Activated T-helper 9 cell treated with anti-CD3 and anti-CD28 coated beads, Interleukin-2, amount 50 U/mL, for 16 hours (primary cell): Measurements from ENCODE around the gene GRK4.
"Not testable (repeated sequence)": the region's sequence is repeated elsewhere in the genome, so short reads cannot be mapped to it uniquely, and the experiment has no call there.

Experiments
- DNase-seq: peaks from one replicate; pipeline ENCODE4 v3.0.0-alpha.2; 2020; ENCODE audit warnings: low read depth

The GRK4 gene

DNA sequence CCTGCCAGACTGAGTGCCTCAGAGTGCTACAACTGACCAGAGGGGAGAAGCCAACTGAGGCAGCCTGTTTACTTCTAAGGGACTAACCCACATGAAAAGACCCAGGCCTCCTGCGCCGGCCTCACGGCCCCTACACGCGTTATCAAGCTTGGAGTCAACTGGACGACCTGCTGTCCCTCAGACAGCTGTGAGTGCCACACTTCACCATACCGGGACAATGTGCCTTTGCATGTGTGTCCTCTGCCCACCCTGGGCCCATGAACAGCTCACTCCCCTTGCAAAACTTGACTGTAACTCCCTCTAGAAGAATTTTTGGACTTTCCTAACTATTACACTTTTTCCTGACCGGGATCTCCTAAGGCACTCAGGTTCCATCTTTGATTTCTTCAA lies 2.0 kb upstream of the GRK4 start:
- no peak for DNase-seq

DNA sequence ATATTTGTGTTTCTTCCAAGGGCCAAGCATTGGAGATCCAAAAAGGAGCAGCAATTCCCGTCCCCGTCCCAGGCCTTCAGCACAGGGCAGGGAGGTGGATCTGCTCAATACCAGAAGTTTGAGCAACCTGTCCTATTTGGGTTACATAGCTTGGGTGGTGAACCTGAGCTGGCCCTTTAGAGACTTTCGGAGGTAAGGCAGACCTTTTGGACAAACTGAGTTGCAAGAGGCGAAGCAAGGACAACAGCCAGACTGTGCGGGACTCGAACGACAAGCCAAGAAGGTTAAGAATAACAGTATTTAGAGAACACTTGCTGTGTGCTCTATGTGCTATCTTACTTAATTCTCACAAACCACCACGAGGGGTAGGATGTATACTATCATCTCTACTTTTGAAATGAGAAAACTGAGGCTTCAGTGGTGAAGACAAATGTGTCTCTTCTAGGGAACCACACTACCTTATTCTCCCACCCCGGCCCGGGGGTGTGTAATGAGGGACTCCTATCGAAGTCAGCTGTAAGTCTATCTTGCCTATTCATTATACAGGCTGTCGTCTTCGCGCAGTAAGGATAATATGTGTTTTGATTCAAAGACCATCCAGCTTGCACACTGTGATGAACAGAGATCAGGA lies 1.4 kb upstream of the GRK4 start:
- peak; percentile 52 for DNase-seq

- DNase-seq: no peak
These were observed 677 bp upstream of the GRK4 start for GRCh38 chr4:2962614-2963174.

- DNase-seq: no peak
These were observed 648 bp downstream of the GRK4 start for GRCh38 chr4:2963966-2964471.

GRCh38 chr4:2964706-2965258 lies 1.4 kb downstream of the GRK4 start:
- no peak for DNase-seq

DNA sequence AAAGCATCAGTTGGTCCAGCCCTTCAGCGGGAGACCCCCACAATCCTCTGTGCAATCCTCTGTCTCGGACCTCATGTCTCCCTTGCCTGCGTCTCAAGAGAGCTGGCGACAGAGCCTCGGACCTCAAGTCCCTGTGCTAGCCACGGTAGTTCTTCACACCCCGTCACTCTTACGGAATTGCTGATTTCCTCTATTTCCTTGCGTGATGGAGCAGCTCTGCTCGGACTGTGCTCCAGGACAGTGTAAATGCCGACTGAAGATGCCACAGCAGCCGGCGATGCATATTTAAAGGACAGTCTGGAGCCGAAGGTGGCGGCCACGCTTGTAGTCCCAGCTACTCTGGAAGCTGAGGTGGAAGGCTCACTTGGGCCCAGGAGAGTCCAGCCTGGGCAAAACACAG lies 1.9 kb downstream of the GRK4 start:
- DNase-seq: no peak

GRCh38 chr4:2968381-2968780 lies 5.0 kb downstream of the GRK4 start:
- DNase-seq: no peak

DNA sequence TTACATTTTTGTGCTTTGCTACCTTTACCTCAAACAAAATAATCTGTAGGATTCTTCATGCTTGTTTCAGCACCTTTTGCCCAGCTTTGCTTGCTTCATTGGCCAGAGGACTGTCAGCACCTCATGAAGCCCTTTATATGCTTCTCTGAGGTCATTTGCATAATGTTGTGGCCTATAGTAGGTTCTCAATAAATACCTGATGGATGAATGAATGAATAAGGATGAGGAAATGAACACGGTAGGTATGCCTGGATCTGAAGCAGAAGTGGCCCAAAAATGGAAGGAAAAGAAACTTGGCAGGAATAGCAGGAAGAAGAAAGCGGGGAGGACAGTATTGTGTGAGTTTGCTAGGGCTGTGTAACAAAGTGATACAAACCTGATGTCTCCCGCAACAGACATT lies 7.9 kb downstream of the GRK4 start:
- no peak for DNase-seq

DNA sequence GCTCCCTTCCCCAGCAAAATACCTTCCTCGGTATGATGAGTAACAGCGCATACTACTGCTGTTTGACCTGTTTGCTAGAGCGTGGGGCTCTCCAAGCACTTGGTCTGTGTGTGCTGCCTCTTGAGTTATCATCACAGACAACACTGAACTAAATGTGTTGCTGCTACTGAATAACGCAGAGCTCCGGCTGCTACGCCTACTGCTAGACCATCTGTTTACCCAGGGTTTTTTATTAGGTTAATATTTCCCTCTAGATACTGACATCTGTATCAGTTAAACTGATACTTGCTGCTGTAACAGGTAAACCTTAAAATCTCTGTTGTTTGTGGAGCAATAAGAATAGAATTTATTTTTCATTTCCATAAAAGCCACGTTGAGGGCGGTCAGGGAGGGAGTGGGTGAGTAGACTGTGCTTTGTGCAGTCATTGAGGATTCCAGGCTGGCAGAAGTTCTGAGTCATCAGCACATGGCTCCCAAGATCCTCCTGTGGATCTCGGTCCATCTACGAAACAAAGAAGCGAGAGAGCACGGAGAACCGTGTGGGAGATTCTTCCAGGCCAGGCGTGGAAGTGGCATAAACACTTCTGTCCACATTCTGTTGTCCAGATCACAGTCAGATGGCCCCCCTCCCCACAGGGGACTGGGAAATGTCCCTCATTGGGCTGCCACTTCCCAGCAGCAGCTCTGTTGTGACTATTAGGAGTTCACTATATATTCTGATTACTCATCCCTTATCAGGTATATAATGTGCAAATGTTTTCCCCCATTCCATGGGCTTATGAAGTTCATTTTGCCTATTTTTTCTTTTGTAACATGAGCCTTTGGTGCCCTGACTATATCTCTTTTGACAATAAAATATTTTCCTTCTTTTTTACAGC lies 14.1 kb downstream of the GRK4 start:
- DNase-seq: no peak

GRCh38 chr4:2981256-2981819 lies 18.0 kb downstream of the GRK4 start:
- DNase-seq: no peak

GRCh38 chr4:2982012-2982411 lies 18.6 kb downstream of the GRK4 start:
- no peak for DNase-seq

DNA sequence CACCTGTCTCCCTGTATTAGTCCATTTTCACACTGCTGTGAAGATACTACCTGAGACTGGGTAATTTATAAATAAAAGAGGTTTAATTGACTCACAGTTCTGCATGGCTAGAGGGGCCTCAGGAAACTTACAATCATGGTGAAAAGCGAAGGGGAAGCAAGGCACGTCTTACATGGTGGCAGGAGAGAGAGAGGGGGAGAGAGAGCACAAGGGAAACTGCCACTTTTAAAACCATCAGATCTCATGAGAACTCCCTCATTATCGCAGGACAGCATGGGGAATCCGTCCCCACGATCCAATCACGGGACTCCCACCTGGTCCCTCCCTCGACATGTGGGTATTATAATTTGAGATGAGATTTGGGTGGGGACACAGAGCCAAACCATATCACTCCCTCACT lies 20.3 kb downstream of the GRK4 start:
- DNase-seq: not testable (repeated sequence)

- no peak for DNase-seq
These were observed 27.9 kb downstream of the GRK4 start for GRCh38 chr4:2991243-2991642.

GRCh38 chr4:2994917-2995316 lies 31.5 kb downstream of the GRK4 start:
- DNase-seq: no peak

DNA sequence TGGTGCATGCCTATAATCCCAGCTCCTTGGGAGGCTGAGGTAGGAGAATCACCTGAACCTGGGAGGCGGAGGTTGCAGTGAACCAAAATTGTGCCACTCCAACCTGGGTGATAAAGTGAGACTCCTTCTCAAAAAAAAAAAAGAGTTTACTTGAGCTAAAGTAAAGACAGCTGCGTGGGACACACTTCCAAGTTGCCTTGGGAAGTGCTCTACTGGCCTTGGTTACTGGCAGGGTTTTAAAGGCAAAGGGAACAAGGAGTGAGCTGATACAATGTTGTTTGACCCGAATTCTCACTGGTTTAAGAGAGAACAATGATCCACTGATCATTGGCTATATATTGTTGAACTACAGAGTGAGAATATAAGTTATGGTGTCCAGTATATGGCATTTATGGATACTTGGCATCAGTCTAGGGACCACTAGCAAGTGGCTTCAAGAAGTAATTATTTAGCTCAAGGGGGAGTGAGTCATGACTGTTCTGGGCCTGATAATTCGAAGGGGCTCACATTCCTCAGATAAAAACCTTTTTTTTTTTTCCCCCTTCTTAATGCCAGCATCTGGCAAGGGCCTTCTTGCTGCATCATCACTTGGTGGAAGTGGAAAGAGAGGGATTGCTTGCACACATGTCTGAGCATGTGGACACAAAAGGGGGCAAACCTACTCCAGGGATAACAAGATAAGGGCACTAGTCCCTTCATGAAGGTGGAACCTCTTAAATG lies 32.3 kb downstream of the GRK4 start:
- DNase-seq: no peak

GRCh38 chr4:2996415-2996814 lies 33.0 kb downstream of the GRK4 start:
- no peak for DNase-seq

GRCh38 chr4:3007724-3008123 lies 44.4 kb downstream of the GRK4 start:
- DNase-seq: no peak

GRCh38 chr4:3009422-3009821 lies 46.1 kb downstream of the GRK4 start:
- DNase-seq: no peak

DNA sequence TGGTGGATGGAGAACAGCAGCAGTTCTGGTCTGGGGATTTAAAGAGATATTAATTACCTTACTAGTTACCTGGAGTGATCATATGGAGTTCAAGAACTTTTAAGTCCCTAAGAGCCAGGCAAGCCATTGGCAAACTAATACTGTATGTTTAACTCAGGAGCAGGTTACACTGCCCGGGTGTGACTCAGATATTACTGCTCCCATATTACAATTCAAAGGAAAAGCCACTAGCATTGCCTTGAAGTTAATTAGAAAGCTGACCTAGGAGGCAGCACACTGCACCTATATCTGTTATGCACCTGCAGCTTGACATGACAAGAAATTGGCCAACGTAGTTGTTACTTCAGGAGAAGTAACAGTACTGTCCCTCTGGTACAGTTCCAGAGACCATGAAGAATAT lies 47.2 kb downstream of the GRK4 start:
- DNase-seq: no peak

- no peak for DNase-seq
These were observed 47.6 kb downstream of the GRK4 start for GRCh38 chr4:3010998-3011397.

- no peak for DNase-seq
These were observed 48.3 kb downstream of the GRK4 start for GRCh38 chr4:3011456-3012220.
